Esophagus muscularis mucosa (tissue), 3 donors: ENCODE measurements around the gene ZFP1.

Experiments
- CTCF ChIP-seq, 3 experiments: fragments of 200-600 bp in 2 of 3; fragments of 450-650 bp in 1 of 3; sonication (generic) in 2 of 3; IDR thresholded peaks; one replicate each; pipeline ENCODE4 v1.5.1; 2017 to 2019; ENCODE audit warnings: antibody characterized with exemption in 3 of 3, mild to moderate bottlenecking in 2 of 3, moderate library complexity in 1 of 3
- POLR2A ChIP-seq: fragments of 450-650 bp; IDR thresholded peaks from one replicate; pipeline ENCODE4 v1.6.1; 2017; ENCODE audit warnings: antibody characterized with exemption, moderate library complexity, mild to moderate bottlenecking, low read depth
- POLR2AphosphoS5 ChIP-seq, 2 donors: sonication (generic); formaldehyde crosslinking; IDR thresholded peaks; one replicate each; pipeline ENCODE4 v1.6.1; 2017; ENCODE audit warnings: antibody characterized with exemption in 2 of 2

DNA sequence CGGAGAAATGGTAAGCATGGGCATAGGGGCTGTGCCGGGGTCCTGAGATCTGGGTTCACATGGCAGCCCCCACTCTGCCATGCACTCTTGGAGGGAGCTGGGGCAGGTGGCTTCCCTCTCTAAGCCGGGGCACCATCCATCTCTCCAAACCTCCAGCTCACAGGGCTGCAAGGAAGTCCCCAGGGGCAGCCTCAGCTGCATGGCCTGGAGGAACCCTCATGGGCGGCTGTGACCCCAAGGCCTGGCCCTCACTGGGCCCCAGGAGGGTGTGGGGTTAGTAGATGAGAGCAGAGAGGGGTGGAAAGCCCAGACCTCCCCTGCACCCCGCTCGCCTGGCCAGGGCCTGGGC is 56.1 kb downstream of the ZFP1 start:
- no peak for TF ChIP-seq POLR2AphosphoS5 (IDR thresholded peaks at IDR 0.05)
- TF ChIP-seq POLR2A = no peak
- no peak for TF ChIP-seq CTCF (IDR thresholded peaks at IDR 0.05)
